HCT116 (cell line): ENCODE measurements around the gene RBM43. TPM values are rescaled to one million over a fixed set of nuclear protein-coding genes. Genes with fewer than 3 reads are reported as not detected.

Experiments used
- ATAC-seq: fragments of 200-7000 bp; cut with Tn5 transposase; 2 replicates; pipeline ENCODE4 v1.9.1; 2020; ENCODE audit warnings: mild to moderate bottlenecking, moderate library complexity
- BruUV-seq: library from RNA; stranded (reverse); fragments of 400-500 nt; replicated peaks from 2 replicates; lab custom pipeline; 2021; lab: Mats Ljungman, UMichigan
- CTCF ChIA-PET: fragments of 300-600 bp; sonication (Branson Sonifier 250); formaldehyde crosslinking; loops from one replicate; lab custom pipeline; 2021; ENCODE audit warnings: antibody characterized with exemption; lab: Charles Lee
- POLR2A ChIA-PET: fragments of 300-600, 350-600 bp; sonication (Branson Sonifier 250); formaldehyde crosslinking; loops from one replicate; lab custom pipeline; 2021; ENCODE audit warnings: antibody characterized with exemption; lab: Charles Lee
- RAD21 ChIA-PET, 2 experiments: fragments of 300-600 bp; sonication (Branson Sonifier 250); formaldehyde crosslinking; loops; one replicate each; lab custom pipeline; 2023; ENCODE audit warnings: low total read pairs in 2 of 2; ENCODE audit not compliant: uncharacterized antibody in 2 of 2, unreplicated experiment in 2 of 2, low non-redundant PET in 1 of 2; lab: Charles Lee
- DNase-seq: peaks from one replicate; pipeline ENCODE4 v3.0.0-alpha.2; 2010; ENCODE audit warnings: low read depth, low spot score
- H2AFZ ChIP-seq: fragments of 200-600 bp; shearing (Covaris generic), sonication (generic); 2 replicates; pipeline ENCODE4 v1.6.1; 2017; ENCODE audit warnings: low read depth, mixed run types, mixed read lengths, antibody characterized with exemption, low read length; ENCODE audit not compliant: poor library complexity, severe bottlenecking
- H3K27ac ChIP-seq: 2 replicates; pipeline ENCODE4 v1.5.1; 2012; ENCODE audit warnings: low read depth, low read length
- H3K27me3 ChIP-seq: fragments of 200-600 bp; sonication (generic); 2 replicates; pipeline ENCODE4 v1.6.1; 2016; ENCODE audit warnings: mixed run types, low read length, mixed read lengths; ENCODE audit not compliant: insufficient read depth
- H3K36me3 ChIP-seq, 2 experiments: fragments of 200-500 bp in 1 of 2; fragments of 200-600 bp in 1 of 2; sonication (Bioruptor generic) in 1 of 2; sonication (generic) in 1 of 2; 2 replicates each; pipeline versions ENCODE4 v1.5.1 to v1.6.1; 2014 to 2016; ENCODE audit warnings: low read length in 2 of 2, inconsistent platforms in 1 of 2, mixed read lengths in 1 of 2, mixed run types in 1 of 2; ENCODE audit not compliant: insufficient read depth in 2 of 2, control insufficient read depth in 1 of 2
- H3K4me1 ChIP-seq, 2 experiments: fragments of 200-600 bp in 1 of 2; sonication (generic) in 1 of 2; 2 replicates each; pipeline versions ENCODE4 v1.5.1 to v1.6.1; 2012 to 2017; ENCODE audit warnings: low read length in 2 of 2, inconsistent platforms in 1 of 2, mild to moderate bottlenecking in 1 of 2, mixed read lengths in 1 of 2, mixed run types in 1 of 2, moderate library complexity in 1 of 2; ENCODE audit not compliant: insufficient read depth in 2 of 2, control insufficient read depth in 1 of 2
- H3K4me2 ChIP-seq: fragments of 200-600 bp; sonication (generic); 2 replicates; pipeline ENCODE4 v1.6.1; 2017; ENCODE audit warnings: mixed run types, low read length, mixed read lengths
- H3K4me3 ChIP-seq, 2 experiments: fragments of 200-600 bp in 1 of 2; sonication (generic) in 1 of 2; replicated peaks in 1 of 2; 2 replicates each; pipeline ENCODE4 v1.5.1; 2011 to 2016; ENCODE audit warnings: low read length in 2 of 2, control low read depth in 1 of 2, low read depth in 1 of 2, mild to moderate bottlenecking in 1 of 2, mixed read lengths in 1 of 2, mixed run types in 1 of 2
- H3K79me2 ChIP-seq: fragments of 200-600 bp; sonication (generic); 2 replicates; pipeline ENCODE4 v1.6.1; 2017; ENCODE audit warnings: mild to moderate bottlenecking, mixed run types, low read length, moderate library complexity, mixed read lengths; ENCODE audit not compliant: insufficient read depth
- H3K9ac ChIP-seq: fragments of 200-600 bp; sonication (generic); 2 replicates; pipeline ENCODE4 v1.6.1; 2016; ENCODE audit warnings: low read length, mixed read lengths
- H3K9me2 ChIP-seq: fragments of 200-600 bp; sonication (generic), shearing (Covaris generic); 2 replicates; pipeline ENCODE4 v1.6.1; 2017; ENCODE audit warnings: mixed run types, mild to moderate bottlenecking, moderate library complexity; ENCODE audit not compliant: insufficient read depth
- H3K9me3 ChIP-seq, 2 experiments: fragments of 200-500 bp in 1 of 2; fragments of 200-600 bp in 1 of 2; sonication (Bioruptor generic) in 1 of 2; sonication (generic) in 1 of 2; 2 replicates each; pipeline ENCODE4 v1.6.1; 2014 to 2017; ENCODE audit warnings: low read length in 2 of 2, mixed read lengths in 2 of 2, inconsistent platforms in 1 of 2, low read depth in 1 of 2, mild to moderate bottlenecking in 1 of 2, mixed run types in 1 of 2, moderate library complexity in 1 of 2; ENCODE audit not compliant: control insufficient read depth in 1 of 2, insufficient read depth in 1 of 2
- H4K20me1 ChIP-seq: fragments of 200-600 bp; sonication (generic), shearing (Covaris generic); 2 replicates; pipeline ENCODE4 v1.6.1; 2017; ENCODE audit warnings: mixed run types, mild to moderate bottlenecking, moderate library complexity; ENCODE audit not compliant: insufficient read depth
- ATF3 ChIP-seq: IDR thresholded peaks from 2 replicates; pipeline ENCODE4 v1.6.1; 2012
- CBX3 ChIP-seq: IDR thresholded peaks from 2 replicates; pipeline ENCODE4 v1.6.1; 2012; ENCODE audit warnings: low read depth
- ELF1 ChIP-seq: IDR thresholded peaks from 2 replicates; pipeline ENCODE4 v1.6.1; 2012; ENCODE audit warnings: low read depth, borderline replicate concordance
- EZH2 ChIP-seq: fragments of 200-600 bp; sonication (generic); IDR thresholded peaks from 2 replicates; pipeline ENCODE4 v1.6.1; 2017; ENCODE audit warnings: antibody characterized with exemption, mixed run types
- EZH2phosphoT487 ChIP-seq: fragments of 200-600 bp; IDR thresholded peaks from 2 replicates; pipeline ENCODE4 v1.6.1; 2018; ENCODE audit warnings: antibody characterized with exemption, borderline replicate concordance
- FOSL1 ChIP-seq: IDR thresholded peaks from 2 replicates; pipeline ENCODE4 v1.6.1; 2012; ENCODE audit warnings: low read depth
- POLR2A ChIP-seq: IDR thresholded peaks from 2 replicates; pipeline ENCODE4 v1.7.0; 2011; ENCODE audit warnings: borderline replicate concordance; ENCODE audit not compliant: insufficient read depth, insufficient read length; ENCODE audit errors: extremely low read depth
- POLR2AphosphoS5 ChIP-seq: IDR thresholded peaks from 2 replicates; pipeline ENCODE4 v1.6.1; 2011; ENCODE audit warnings: mild to moderate bottlenecking, low read depth, low read length, moderate library complexity
- RAD21 ChIP-seq: IDR thresholded peaks from 2 replicates; pipeline ENCODE4 v1.6.1; 2012; ENCODE audit warnings: low read depth, mild to moderate bottlenecking
- REST ChIP-seq: IDR thresholded peaks from 2 replicates; pipeline ENCODE4 v1.6.1; 2012; ENCODE audit warnings: low read depth
- SIN3A ChIP-seq: IDR thresholded peaks from 2 replicates; pipeline ENCODE4 v1.6.1; 2012; ENCODE audit warnings: low read depth
- TCF7L2 ChIP-seq: IDR thresholded peaks from 2 replicates; pipeline ENCODE4 v1.7.0; 2011; ENCODE audit warnings: borderline replicate concordance, inconsistent platforms; ENCODE audit not compliant: insufficient read depth, insufficient read length; ENCODE audit errors: extremely low read depth
- YY1 ChIP-seq: IDR thresholded peaks from 2 replicates; pipeline ENCODE4 v1.6.1; 2011; ENCODE audit warnings: low read length, low read depth, moderate library complexity, mild to moderate bottlenecking; ENCODE audit not compliant: insufficient replicate concordance; ENCODE audit errors: extremely low read depth
- ZBTB33 ChIP-seq: IDR thresholded peaks from 2 replicates; pipeline ENCODE4 v1.6.1; 2011; ENCODE audit warnings: mild to moderate bottlenecking, low read length, moderate library complexity; ENCODE audit not compliant: insufficient replicate concordance; ENCODE audit errors: extremely low read depth
- ZNF274 ChIP-seq: fragments of 200-500 bp; sonication (Bioruptor generic); IDR thresholded peaks from 2 replicates; pipeline ENCODE4 v1.6.1; 2014; ENCODE audit warnings: mild to moderate bottlenecking, low read depth, low read length, inconsistent platforms
- intact Hi-C: fragments of 100-400 bp; cut with micrococcal nuclease; formaldehyde crosslinking; loops from 2 replicates; pipeline ENCODE4 v1.10.0; 2022
- total RNA-seq: library from RNA; stranded (reverse); gene quantifications from one replicate; pipeline ENCODE4 v1.2.1, GENCODE V29; 2021; ENCODE audit not compliant: unreplicated experiment

RBM43 gene
- total RNA-seq, 1 experiment from 2014 or later: 3.3 TPM

- no peak for TF ChIP-seq REST
- TF ChIP-seq RAD21: no peak
- TF ChIP-seq ATF3: no peak
These were observed 13.6 kb upstream of the RBM43 start (continued) for GRCh38 chr2:151275291-151275690.

- no peaks in the 10 kb centered on the region for H3K9me2 ChIP-seq
- H3K36me3 ChIP-seq: no peaks in the 10 kb centered on the region
- H3K4me3 ChIP-seq: no peak overlapping the region
- CTCF ChIA-PET: no interaction called here
- no peaks in the 10 kb centered on the region for H3K27me3 ChIP-seq
- no peaks in the 10 kb centered on the region for H4K20me1 ChIP-seq
- no peak overlapping the region for H3K27ac ChIP-seq
- no peaks in the 10 kb centered on the region for H3K79me2 ChIP-seq
- DNase-seq: no peak
- intact Hi-C loops: no loop called here
- no peak for ATAC-seq
- H3K9me3 ChIP-seq: no peaks in the 10 kb centered on the region
- no peak overlapping the region for H2AFZ ChIP-seq
- H3K4me2 ChIP-seq: no peak overlapping the region
- RAD21 ChIA-PET: no interaction called here
- no peaks in the 10 kb centered on the region for H3K4me1 ChIP-seq
- POLR2A ChIA-PET: no interaction called here
- H3K9ac ChIP-seq: no peak overlapping the region
- BruUV-seq: no TSS peak
- no peak for TF ChIP-seq ZBTB33
- no peak for TF ChIP-seq REST
- no peak for TF ChIP-seq SIN3A
- no peak for TF ChIP-seq FOSL1
- no peak for TF ChIP-seq POLR2AphosphoS5
- no peak for TF ChIP-seq TCF7L2
- TF ChIP-seq EZH2phosphoT487: no peak
- no peak for TF ChIP-seq ELF1
- no peak for TF ChIP-seq POLR2A
- TF ChIP-seq CBX3: no peak
- no peak for TF ChIP-seq YY1
- no peak for TF ChIP-seq ZNF274
- TF ChIP-seq EZH2: no peak
These were observed 10.2 kb upstream of the RBM43 start for GRCh38 chr2:151271824-151272223.
